Neural progenitor cell (in vitro differentiated cells): ENCODE data around the gene PRKCE. TPM values are rescaled to one million over a fixed set of nuclear protein-coding genes. Genes with fewer than 3 reads are reported as not detected.

Experiments
- DNase-seq: peaks from one replicate; pipeline ENCODE4 v3.0.0-alpha.2; 2016; ENCODE audit warnings: low spot score
- H2AFZ ChIP-seq: fragments of 200-600 bp; sonication (generic); replicated peaks from 2 replicates; pipeline ENCODE4 v1.6.1; 2016; ENCODE audit warnings: antibody characterized with exemption
- H3F3A ChIP-seq: fragments of 200-600 bp; sonication (generic); 2 replicates; pipeline ENCODE4 v1.6.1; 2016; ENCODE audit warnings: antibody characterized with exemption, low read depth
- H3K27ac ChIP-seq: fragments of 200-600 bp; sonication (generic); 2 replicates; pipeline ENCODE4 v1.5.1; 2016; ENCODE audit warnings: mild to moderate bottlenecking
- H3K27me3 ChIP-seq: fragments of 200-600 bp; sonication (generic); 2 replicates; pipeline ENCODE4 v1.6.1; 2016; ENCODE audit warnings: mild to moderate bottlenecking, moderate library complexity
- H3K36me3 ChIP-seq: fragments of 200-600 bp; sonication (generic); 2 replicates; pipeline ENCODE4 v1.5.1; 2016
- H3K4me1 ChIP-seq: fragments of 200-600 bp; sonication (generic); 2 replicates; pipeline ENCODE4 v1.6.1; 2016; ENCODE audit warnings: mixed run types
- H3K4me2 ChIP-seq: fragments of 200-600 bp; sonication (generic); 2 replicates; pipeline ENCODE4 v1.6.1; 2016
- H3K4me3 ChIP-seq: fragments of 200-600 bp; sonication (generic); 2 replicates; pipeline ENCODE4 v1.5.1; 2016
- H3K79me2 ChIP-seq: fragments of 200-600 bp; sonication (generic); 2 replicates; pipeline ENCODE4 v1.6.1; 2016; ENCODE audit warnings: low read depth
- H3K9ac ChIP-seq: fragments of 200-600 bp; sonication (generic); 2 replicates; pipeline ENCODE4 v1.6.1; 2016
- H3K9me3 ChIP-seq: fragments of 200-600 bp; sonication (generic); 2 replicates; pipeline ENCODE4 v1.5.1; 2016; ENCODE audit warnings: low read depth
- H4K20me1 ChIP-seq: fragments of 200-600 bp; sonication (generic); 2 replicates; pipeline ENCODE4 v1.6.1; 2016; ENCODE audit warnings: low read depth
- H3K27ac Mint-ChIP-seq: 3 replicates; pipeline ENCODE4 v1.8.0; 2021; ENCODE audit warnings: mixed read lengths
- H3K27me3 Mint-ChIP-seq: 2 replicates; pipeline ENCODE4 v1.8.0; 2022; ENCODE audit warnings: low read depth, mild to moderate bottlenecking, inconsistent platforms, moderate library complexity, mixed read lengths; ENCODE audit not compliant: insufficient read depth
- H3K36me3 Mint-ChIP-seq: 3 replicates; pipeline ENCODE4 v1.8.0; 2021; ENCODE audit warnings: mixed read lengths
- H3K4me1 Mint-ChIP-seq: 3 replicates; pipeline ENCODE4 v1.8.0; 2021; ENCODE audit warnings: mixed read lengths
- H3K4me3 Mint-ChIP-seq: 3 replicates; pipeline ENCODE4 v1.8.0; 2021; ENCODE audit warnings: mild to moderate bottlenecking, moderate library complexity, mixed read lengths
- H3K9me3 Mint-ChIP-seq: 3 replicates; pipeline ENCODE4 v1.8.0; 2020; ENCODE audit warnings: mixed read lengths
- CTCF ChIP-seq: fragments of 200-600 bp; sonication (generic); IDR thresholded peaks from 2 replicates; pipeline ENCODE4 v1.5.1; 2017; ENCODE audit warnings: antibody characterized with exemption, mild to moderate bottlenecking
- EZH2 ChIP-seq: fragments of 200-600 bp; sonication (generic); IDR thresholded peaks from 2 replicates; pipeline ENCODE4 v1.6.1; 2017; ENCODE audit warnings: antibody characterized with exemption, mild to moderate bottlenecking, moderate library complexity
- EZH2phosphoT487 ChIP-seq: fragments of 200-600 bp; sonication (generic); IDR thresholded peaks from 2 replicates; pipeline ENCODE4 v1.6.1; 2017; ENCODE audit warnings: antibody characterized with exemption
- total RNA-seq: library from RNA; depleted of rRNA; stranded (reverse); fragments of >200 nt; gene quantifications from 2 replicates; pipeline ENCODE4 v1.2.3, GENCODE V29; 2015; ENCODE audit warnings: low replicate concordance

PRKCE gene
- total RNA-seq, 1 donor from 2014 or later, result 4.1 TPM

DNA sequence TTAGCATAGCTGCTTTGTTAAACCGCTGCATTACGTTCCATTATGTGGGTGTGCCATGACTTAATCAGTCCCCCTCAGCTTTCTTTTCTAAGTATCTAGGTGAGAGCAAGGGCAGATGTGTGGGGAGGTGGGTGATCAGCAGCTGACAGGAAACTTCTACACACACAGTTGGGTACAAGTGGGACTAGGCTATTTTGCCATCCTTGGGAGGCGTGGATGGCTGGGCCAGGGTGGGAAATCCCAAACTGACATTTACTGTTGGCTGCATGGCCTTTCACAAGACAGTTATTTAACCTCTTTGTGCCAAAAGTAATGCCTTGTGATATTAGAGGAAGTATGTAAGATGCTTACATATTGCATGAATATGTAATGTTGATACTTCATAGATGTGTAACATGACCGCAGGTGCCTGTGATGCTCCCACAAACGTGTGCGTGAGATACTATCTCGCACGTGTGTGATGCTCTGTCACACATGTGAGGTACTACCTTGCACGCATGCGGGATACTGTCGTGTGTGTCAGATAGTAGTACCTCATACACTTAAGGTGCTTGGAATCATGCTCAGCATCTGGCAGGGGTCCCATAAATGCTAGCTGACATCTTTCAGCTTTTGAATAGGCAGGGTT is 314.5 kb downstream of the PRKCE start:
- H3F3A ChIP-seq, result no peaks in the 10 kb centered on the region
- H3K36me3 ChIP-seq, result no peaks in the 10 kb centered on the region
- no peak overlapping the region for H3K4me3 Mint-ChIP-seq
- H3K4me3 ChIP-seq, result no peak overlapping the region
- no peak for TF ChIP-seq EZH2
- no peak for TF ChIP-seq EZH2phosphoT487
- TF ChIP-seq CTCF, result no peak
- DNase-seq, result no peak
- H3K36me3 Mint-ChIP-seq, result no peaks in the 10 kb centered on the region
- no peak overlapping the region for H3K27ac Mint-ChIP-seq
- H3K79me2 ChIP-seq, result no peaks in the 10 kb centered on the region
- H3K4me1 Mint-ChIP-seq, result no peaks in the 10 kb centered on the region
- H3K27me3 Mint-ChIP-seq, result no peaks in the 10 kb centered on the region
- no peak overlapping the region for H2AFZ ChIP-seq
- no peaks in the 10 kb centered on the region for H3K4me1 ChIP-seq
- H4K20me1 ChIP-seq, result no peaks in the 10 kb centered on the region
- H3K27ac ChIP-seq, result no peak overlapping the region
- no peaks in the 10 kb centered on the region for H3K9me3 Mint-ChIP-seq
- H3K27me3 ChIP-seq, result no peaks in the 10 kb centered on the region
- H3K9ac ChIP-seq, result no peak overlapping the region
- H3K4me2 ChIP-seq, result no peak overlapping the region
- H3K9me3 ChIP-seq, result no peaks in the 10 kb centered on the region

GRCh38 chr2:45968946-45969584 is 317.6 kb downstream of the PRKCE start:
- no peaks in the 10 kb centered on the region for H3K9me3 ChIP-seq
- H3F3A ChIP-seq, result no peaks in the 10 kb centered on the region
- no peak for DNase-seq
- H3K4me1 ChIP-seq, result no peaks in the 10 kb centered on the region
- H3K27me3 Mint-ChIP-seq, result no peaks in the 10 kb centered on the region
- no peak overlapping the region for H2AFZ ChIP-seq
- no peaks in the 10 kb centered on the region for H4K20me1 ChIP-seq
- no peaks in the 10 kb centered on the region for H3K27me3 ChIP-seq
- no peak overlapping the region for H3K4me2 ChIP-seq
- no peaks in the 10 kb centered on the region for H3K9me3 Mint-ChIP-seq
- no peaks in the 10 kb centered on the region for H3K36me3 ChIP-seq
- no peak overlapping the region for H3K27ac Mint-ChIP-seq
- H3K79me2 ChIP-seq, result no peaks in the 10 kb centered on the region
- peaks cover 6% of the 10 kb centered on the region for H3K4me1 Mint-ChIP-seq
- H3K4me3 Mint-ChIP-seq, result no peak overlapping the region
- no peak overlapping the region for H3K4me3 ChIP-seq
- TF ChIP-seq CTCF (no peak), EZH2phosphoT487 (no peak)
- H3K36me3 Mint-ChIP-seq, result no peaks in the 10 kb centered on the region
- no peak overlapping the region for H3K9ac ChIP-seq
- no peak overlapping the region for H3K27ac ChIP-seq

DNA sequence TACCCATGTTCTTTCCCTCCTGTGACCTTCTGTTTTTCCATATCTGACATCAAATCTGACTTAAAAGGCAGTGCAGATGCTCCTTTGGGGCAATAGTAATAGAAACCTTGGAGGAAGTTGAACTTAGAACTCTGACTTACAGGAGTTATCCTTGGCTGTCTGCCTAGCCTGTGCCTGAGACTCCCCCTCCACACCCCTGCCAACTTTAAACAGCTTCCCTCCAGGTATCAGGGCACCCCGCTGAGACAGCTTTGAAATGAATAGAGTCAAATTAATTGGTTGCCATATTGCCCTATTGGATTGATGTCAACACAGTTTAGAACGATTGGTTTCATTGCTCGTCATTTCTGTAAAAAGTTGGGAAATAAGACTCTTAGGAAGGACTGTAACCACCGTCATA is 322.0 kb downstream of the PRKCE start:
- no peaks in the 10 kb centered on the region for H3K27me3 ChIP-seq
- Mint-ChIP-seq H3K27ac (no peak overlapping the region), H3K4me3 (no peak overlapping the region), H3K9me3 (no peaks in the 10 kb centered on the region), H3K36me3 (no peaks in the 10 kb centered on the region), H3K27me3 (no peaks in the 10 kb centered on the region), H3K4me1 (peaks cover 6% of the 10 kb centered on the region)
- no peak for TF ChIP-seq EZH2
- TF ChIP-seq EZH2phosphoT487, result no peak
- no peak for TF ChIP-seq CTCF
- no peak for DNase-seq
- no peaks in the 10 kb centered on the region for H3K36me3 ChIP-seq
- no peak overlapping the region for H3K9ac ChIP-seq
- no peak overlapping the region for H2AFZ ChIP-seq
- H3K4me3 ChIP-seq, result no peak overlapping the region
- no peaks in the 10 kb centered on the region for H3K4me1 ChIP-seq
- H3F3A ChIP-seq, result no peaks in the 10 kb centered on the region
- no peak overlapping the region for H3K4me2 ChIP-seq
- H4K20me1 ChIP-seq, result no peaks in the 10 kb centered on the region
- H3K9me3 ChIP-seq, result no peaks in the 10 kb centered on the region
- no peaks in the 10 kb centered on the region for H3K79me2 ChIP-seq
- no peak overlapping the region for H3K27ac ChIP-seq
